Measurements from ENCODE around the gene TEX13B.

DNA sequence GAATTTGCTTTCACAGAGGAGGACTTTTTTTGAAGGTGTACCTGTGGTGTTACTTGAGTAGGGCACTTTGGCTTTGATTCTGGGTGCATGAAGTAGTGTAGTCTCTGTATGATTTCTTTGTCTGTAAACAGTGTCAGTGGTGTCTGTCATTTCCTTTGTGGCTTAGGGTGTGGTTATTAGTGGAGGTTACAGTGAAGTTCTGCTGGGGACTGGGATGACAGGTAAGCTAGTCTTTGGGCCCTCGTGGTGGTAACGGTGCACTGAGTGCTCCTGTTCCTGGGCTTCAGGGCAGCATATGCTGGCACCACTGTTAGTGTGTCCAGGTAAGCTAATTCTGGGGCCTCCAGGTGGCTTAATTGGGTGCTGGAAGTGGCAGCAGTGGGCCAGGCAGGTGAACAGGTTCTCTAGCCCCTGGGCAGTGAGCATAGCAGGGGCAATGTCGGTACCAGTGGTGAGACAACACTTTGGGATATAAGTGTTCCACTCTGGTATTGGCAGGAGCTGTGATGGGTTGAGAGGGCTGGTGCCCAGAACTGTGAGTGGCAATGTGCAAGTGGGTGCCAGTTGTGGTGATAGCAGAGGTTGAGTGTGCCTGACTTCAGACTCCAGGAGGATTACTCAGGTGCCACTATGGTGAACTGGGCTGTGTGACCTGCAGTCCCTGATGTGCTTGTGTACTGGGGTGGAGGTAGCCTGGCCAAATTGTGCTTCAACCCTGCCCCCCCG lies 36.6 kb upstream of the TEX13B start:
- TF ChIP-seq POLR2AphosphoS5 (IDR thresholded peaks at IDR 0.05; ENCODE audit: low read depth, low read length): no peak
- TF ChIP-seq, protein P1, sequence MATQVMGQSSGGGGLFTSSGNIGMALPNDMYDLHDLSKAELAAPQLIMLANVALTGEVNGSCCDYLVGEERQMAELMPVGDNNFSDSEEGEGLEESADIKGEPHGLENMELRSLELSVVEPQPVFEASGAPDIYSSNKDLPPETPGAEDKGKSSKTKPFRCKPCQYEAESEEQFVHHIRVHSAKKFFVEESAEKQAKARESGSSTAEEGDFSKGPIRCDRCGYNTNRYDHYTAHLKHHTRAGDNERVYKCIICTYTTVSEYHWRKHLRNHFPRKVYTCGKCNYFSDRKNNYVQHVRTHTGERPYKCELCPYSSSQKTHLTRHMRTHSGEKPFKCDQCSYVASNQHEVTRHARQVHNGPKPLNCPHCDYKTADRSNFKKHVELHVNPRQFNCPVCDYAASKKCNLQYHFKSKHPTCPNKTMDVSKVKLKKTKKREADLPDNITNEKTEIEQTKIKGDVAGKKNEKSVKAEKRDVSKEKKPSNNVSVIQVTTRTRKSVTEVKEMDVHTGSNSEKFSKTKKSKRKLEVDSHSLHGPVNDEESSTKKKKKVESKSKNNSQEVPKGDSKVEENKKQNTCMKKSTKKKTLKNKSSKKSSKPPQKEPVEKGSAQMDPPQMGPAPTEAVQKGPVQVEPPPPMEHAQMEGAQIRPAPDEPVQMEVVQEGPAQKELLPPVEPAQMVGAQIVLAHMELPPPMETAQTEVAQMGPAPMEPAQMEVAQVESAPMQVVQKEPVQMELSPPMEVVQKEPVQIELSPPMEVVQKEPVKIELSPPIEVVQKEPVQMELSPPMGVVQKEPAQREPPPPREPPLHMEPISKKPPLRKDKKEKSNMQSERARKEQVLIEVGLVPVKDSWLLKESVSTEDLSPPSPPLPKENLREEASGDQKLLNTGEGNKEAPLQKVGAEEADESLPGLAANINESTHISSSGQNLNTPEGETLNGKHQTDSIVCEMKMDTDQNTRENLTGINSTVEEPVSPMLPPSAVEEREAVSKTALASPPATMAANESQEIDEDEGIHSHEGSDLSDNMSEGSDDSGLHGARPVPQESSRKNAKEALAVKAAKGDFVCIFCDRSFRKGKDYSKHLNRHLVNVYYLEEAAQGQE (IDR thresholded peaks at IDR 0.05; ENCODE audit: insufficient read depth in 1 of 2, low read depth in 2 of 2, low read length in 2 of 2): no peak
